ENCODE results near the gene RNF152. TPM values are rescaled to one million over a fixed set of nuclear protein-coding genes. Genes with fewer than 3 reads are reported as not detected.

Gene RNF152
- total RNA-seq, 2 donors from 2014 or later = 0.12 to 0.39 TPM

GRCh38 chr18:61855449-61856378 is 37.1 kb downstream of the RNF152 start:
- no peak for ATAC-seq (replicated peaks in 1 of 2)
- H3K4me1 Mint-ChIP-seq (ENCODE audit: low read depth) = no peaks in the 10 kb centered on the region

GRCh38 chr18:61854578-61855448 is 38.0 kb downstream of the RNF152 start:
- Mint-ChIP-seq H3K36me3 (ENCODE audit: insufficient read depth in 2 of 2) (no peaks in the 10 kb centered on the region), H3K9me3 (no peaks in the 10 kb centered on the region), H3K27me3 (ENCODE audit: low read depth) (peaks cover 19% of the 10 kb centered on the region), H3K4me3 (no peak overlapping the region), H3K4me1 (ENCODE audit: low read depth) (no peaks in the 10 kb centered on the region), H3K27ac (no peak overlapping the region)
- no peak for DNase-seq
- no peak for ATAC-seq (replicated peaks in 1 of 2)

More at GRCh38 chr18:61855449-61856378, 37.1 kb downstream of the RNF152 start:
- no peak for DNase-seq
- Mint-ChIP-seq H3K27ac (no peak overlapping the region), H3K4me3 (no peak overlapping the region), H3K27me3 (ENCODE audit: low read depth) (peaks cover 19% of the 10 kb centered on the region), H3K9me3 (no peaks in the 10 kb centered on the region), H3K36me3 (ENCODE audit: insufficient read depth in 2 of 2) (no peaks in the 10 kb centered on the region)

- H3K4me1 Mint-ChIP-seq (ENCODE audit: low read depth) = no peaks in the 10 kb centered on the region
- no peak for DNase-seq
- no peak for ATAC-seq (replicated peaks in 1 of 2)
- H3K36me3 Mint-ChIP-seq (ENCODE audit: insufficient read depth in 2 of 2) = no peaks in the 10 kb centered on the region
- H3K4me3 Mint-ChIP-seq = no peak overlapping the region
- peaks cover 19% of the 10 kb centered on the region for H3K27me3 Mint-ChIP-seq (ENCODE audit: low read depth)
- no peaks in the 10 kb centered on the region for H3K9me3 Mint-ChIP-seq
- H3K27ac Mint-ChIP-seq = no peak overlapping the region
Observed at GRCh38 chr18:61853855-61854254, 39.0 kb downstream of the RNF152 start.

GRCh38 chr18:61852496-61852895 is 40.3 kb downstream of the RNF152 start:
- no peak for DNase-seq
- ATAC-seq (replicated peaks in 1 of 2) = no peak
- H3K27ac Mint-ChIP-seq = no peak overlapping the region
- peaks cover 27% of the 10 kb centered on the region for H3K27me3 Mint-ChIP-seq (ENCODE audit: low read depth)
- H3K4me3 Mint-ChIP-seq = no peak overlapping the region
- no peaks in the 10 kb centered on the region for H3K4me1 Mint-ChIP-seq (ENCODE audit: low read depth)
- H3K36me3 Mint-ChIP-seq (ENCODE audit: insufficient read depth in 2 of 2) = no peaks in the 10 kb centered on the region
- H3K9me3 Mint-ChIP-seq = no peaks in the 10 kb centered on the region

- Mint-ChIP-seq H3K4me1 (ENCODE audit: low read depth) (no peaks in the 10 kb centered on the region), H3K36me3 (ENCODE audit: insufficient read depth in 2 of 2) (no peaks in the 10 kb centered on the region), H3K27ac (no peak overlapping the region), H3K4me3 (no peak overlapping the region), H3K9me3 (no peaks in the 10 kb centered on the region), H3K27me3 (ENCODE audit: low read depth) (peaks cover 26% of the 10 kb centered on the region)
- DNase-seq (no peak), ATAC-seq (replicated peaks in 1 of 2) (no peak)
Observed at GRCh38 chr18:61851940-61852451, 40.8 kb downstream of the RNF152 start.

GRCh38 chr18:61851279-61851678 is 41.5 kb downstream of the RNF152 start:
- Mint-ChIP-seq H3K36me3 (ENCODE audit: insufficient read depth in 2 of 2) (no peaks in the 10 kb centered on the region), H3K4me1 (ENCODE audit: low read depth) (no peaks in the 10 kb centered on the region), H3K27me3 (ENCODE audit: low read depth) (peaks cover 32% of the 10 kb centered on the region), H3K4me3 (no peak overlapping the region), H3K27ac (no peak overlapping the region), H3K9me3 (no peaks in the 10 kb centered on the region)
- ATAC-seq (replicated peaks in 1 of 2) (no peak), DNase-seq (no peak)

GRCh38 chr18:61850756-61851155 is 42.1 kb downstream of the RNF152 start:
- no peak overlapping the region for H3K27ac Mint-ChIP-seq

GRCh38 chr18:61847164-61847791 is 45.5 kb downstream of the RNF152 start:
- H3K9me3 Mint-ChIP-seq = peaks cover 0 to 2% of the 10 kb centered on the region in 2 donors
- H3K4me1 Mint-ChIP-seq (ENCODE audit: low read depth) = no peaks in the 10 kb centered on the region
- H3K36me3 Mint-ChIP-seq (ENCODE audit: insufficient read depth in 2 of 2) = no peaks in the 10 kb centered on the region
- no peak overlapping the region for H3K27ac Mint-ChIP-seq
- peaks cover 38% of the 10 kb centered on the region for H3K27me3 Mint-ChIP-seq (ENCODE audit: low read depth)
- H3K4me3 Mint-ChIP-seq = no peak overlapping the region
- no peak for ATAC-seq (replicated peaks in 1 of 2)
- DNase-seq = no peak

More at GRCh38 chr18:61850756-61851155, 42.1 kb downstream of the RNF152 start:
- no peaks in the 10 kb centered on the region for H3K9me3 Mint-ChIP-seq
- H3K36me3 Mint-ChIP-seq (ENCODE audit: insufficient read depth in 2 of 2) = no peaks in the 10 kb centered on the region
- DNase-seq (no peak), ATAC-seq (replicated peaks in 1 of 2) (no peak)
- no peak overlapping the region for H3K4me3 Mint-ChIP-seq
- no peaks in the 10 kb centered on the region for H3K4me1 Mint-ChIP-seq (ENCODE audit: low read depth)
- H3K27me3 Mint-ChIP-seq (ENCODE audit: low read depth) = peaks cover 31% of the 10 kb centered on the region

GRCh38 chr18:61845197-61845596 is 47.6 kb downstream of the RNF152 start:
- no peaks in the 10 kb centered on the region for H3K4me1 Mint-ChIP-seq (ENCODE audit: low read depth)
- peaks cover 0 to 2% of the 10 kb centered on the region in 2 donors for H3K9me3 Mint-ChIP-seq
- ATAC-seq (replicated peaks in 1 of 2) (no peak), DNase-seq (no peak)
- H3K36me3 Mint-ChIP-seq (ENCODE audit: insufficient read depth in 2 of 2) = no peaks in the 10 kb centered on the region
- no peak overlapping the region for H3K4me3 Mint-ChIP-seq
- H3K27ac Mint-ChIP-seq = no peak overlapping the region
- H3K27me3 Mint-ChIP-seq (ENCODE audit: low read depth) = peaks cover 36% of the 10 kb centered on the region

- Mint-ChIP-seq H3K4me1 (ENCODE audit: low read depth) (no peaks in the 10 kb centered on the region), H3K4me3 (no peak overlapping the region)
- no peak for ATAC-seq (replicated peaks in 1 of 2)
Observed at GRCh38 chr18:61844726-61845125, 48.1 kb downstream of the RNF152 start.

GRCh38 chr18:61842146-61842545 is 50.7 kb downstream of the RNF152 start:
- H3K9me3 Mint-ChIP-seq = peaks cover 0 to 4% of the 10 kb centered on the region in 2 donors
- DNase-seq (no peak), ATAC-seq (replicated peaks in 1 of 2) (no peak)
- no peaks in the 10 kb centered on the region for H3K36me3 Mint-ChIP-seq (ENCODE audit: insufficient read depth in 2 of 2)
- H3K4me3 Mint-ChIP-seq = no peak overlapping the region
- no peaks in the 10 kb centered on the region for H3K4me1 Mint-ChIP-seq (ENCODE audit: low read depth)
- H3K27me3 Mint-ChIP-seq (ENCODE audit: low read depth) = peaks cover 24% of the 10 kb centered on the region
- no peak overlapping the region for H3K27ac Mint-ChIP-seq

More at GRCh38 chr18:61844726-61845125, 48.1 kb downstream of the RNF152 start:
- DNase-seq = no peak
- Mint-ChIP-seq H3K36me3 (ENCODE audit: insufficient read depth in 2 of 2) (no peaks in the 10 kb centered on the region), H3K27me3 (ENCODE audit: low read depth) (peaks cover 36% of the 10 kb centered on the region), H3K9me3 (peaks cover 0 to 2% of the 10 kb centered on the region in 2 donors), H3K27ac (no peak overlapping the region)

- peaks cover 0 to 4% of the 10 kb centered on the region in 2 donors for H3K9me3 Mint-ChIP-seq
- no peaks in the 10 kb centered on the region for H3K4me1 Mint-ChIP-seq (ENCODE audit: low read depth)
- H3K4me3 Mint-ChIP-seq = no peak overlapping the region
- no peaks in the 10 kb centered on the region for H3K36me3 Mint-ChIP-seq (ENCODE audit: insufficient read depth in 2 of 2)
- no peak for DNase-seq
- no peak for ATAC-seq (replicated peaks in 1 of 2)
- peaks cover 20% of the 10 kb centered on the region for H3K27me3 Mint-ChIP-seq (ENCODE audit: low read depth)
- H3K27ac Mint-ChIP-seq = no peak overlapping the region
Observed at GRCh38 chr18:61841706-61842105, 51.1 kb downstream of the RNF152 start.
